Measurements from ENCODE around the gene ALDOA. TPM values are rescaled to one million over a fixed set of nuclear protein-coding genes. Genes with fewer than 3 reads are reported as not detected.

Gene ALDOA
- total RNA-seq, 8 experiments from 2014 or later, result 475 to 1,633 (median 1,146) TPM

GRCh38 chr16:30046588-30046987 is 19.0 kb upstream of the ALDOA start:
- 20 to 83% (median 83%) methylated on average over 1 of the region's 1 CpG; no CpG with 5 or more reads in 7 of the 10 experiments for WGBS, 10 experiments
- no peak overlapping the region for H3K27ac ChIP-seq
- ATAC-seq (replicated peaks in 6 of 8), result no peak
- H3K4me1 ChIP-seq (replicated peaks in 1 of 2), result no peaks in the 10 kb centered on the region
- in situ Hi-C loops (cut with MboI; ENCODE audit: low pct_unique_long_range_greater_than_20kb in 2 of 9, low sequenced_read_pairs in 9 of 9, unreplicated experiment in 9 of 9), result loop anchor here in 1 of 9 experiments (25.0 kb wide), 1 partner anchor 334 kb away; no protein-coding TSS in a partner anchor
- no peak overlapping the region for H3K4me3 ChIP-seq

- WGBS, 10 experiments, result 40 to 100% (median 90%) methylated on average over 1 to 5 of the region's 8 CpGs; no CpG with 5 or more reads in 4 of the 10 experiments
- Histone ChIP-seq H3K27ac (no peak overlapping the region), H3K4me3 (no peak overlapping the region), H3K4me1 (replicated peaks in 1 of 2) (peaks cover 7 to 13% of the 10 kb centered on the region in 2 donors)
- no peak for ATAC-seq (replicated peaks in 6 of 8)
- in situ Hi-C loops (cut with MboI; ENCODE audit: low pct_unique_long_range_greater_than_20kb in 2 of 9, low sequenced_read_pairs in 9 of 9, unreplicated experiment in 9 of 9), result loop anchor here in 1 of 9 experiments (25.0 kb wide), 1 partner anchor 338 kb away; no protein-coding TSS in a partner anchor
These were observed 15.7 kb upstream of the ALDOA start for GRCh38 chr16:30049871-30050270.

GRCh38 chr16:30051518-30051917 is 14.0 kb upstream of the ALDOA start:
- no peak overlapping the region for H3K4me3 ChIP-seq
- H3K27ac ChIP-seq, result no peak overlapping the region
- in situ Hi-C loops (cut with MboI; ENCODE audit: low pct_unique_long_range_greater_than_20kb in 2 of 9, low sequenced_read_pairs in 9 of 9, unreplicated experiment in 9 of 9), result no loop called here
- WGBS, 10 experiments, result 20 to 100% (median 83%) methylated on average over 1 to 3 of the region's 3 CpGs; no CpG with 5 or more reads in 2 of the 10 experiments
- ATAC-seq (replicated peaks in 6 of 8), result no peak
- peaks cover 9 to 16% of the 10 kb centered on the region in 2 donors for H3K4me1 ChIP-seq (replicated peaks in 1 of 2)

GRCh38 chr16:30052671-30053372 is 12.7 kb upstream of the ALDOA start:
- peaks cover 9 to 16% of the 10 kb centered on the region in 2 donors for H3K4me1 ChIP-seq (replicated peaks in 1 of 2)
- H3K27ac ChIP-seq, result peak overlapping the region in 1 of 2 donors; percentile 16
- ATAC-seq (replicated peaks in 6 of 8), result peak; percentile 85 to 91 (median 88)
- H3K4me3 ChIP-seq, result peak overlapping the region; percentile 53 to 78 (median 64)
- 0 to 73% (median 16%) methylated on average over 1 to 17 of the region's 58 CpGs; no CpG with 5 or more reads in 5 of the 10 experiments for WGBS, 10 experiments
- in situ Hi-C loops (cut with MboI; ENCODE audit: low pct_unique_long_range_greater_than_20kb in 2 of 9, low sequenced_read_pairs in 9 of 9, unreplicated experiment in 9 of 9), result no loop called here

- Histone ChIP-seq H3K27ac (no peak overlapping the region), H3K4me3 (peak overlapping the region; percentile 53 to 78 (median 64)), H3K4me1 (replicated peaks in 1 of 2) (peaks cover 9 to 16% of the 10 kb centered on the region in 2 donors)
- in situ Hi-C loops (cut with MboI; ENCODE audit: low pct_unique_long_range_greater_than_20kb in 2 of 9, low sequenced_read_pairs in 9 of 9, unreplicated experiment in 9 of 9), result no loop called here
- ATAC-seq (replicated peaks in 6 of 8), result peak; percentile 41 to 59 (median 48)
- 0 to 40% (median 1%) methylated on average over 1 to 7 of the region's 19 CpGs; no CpG with 5 or more reads in 2 of the 10 experiments for WGBS, 10 experiments
These were observed 12.1 kb upstream of the ALDOA start for GRCh38 chr16:30053376-30054015.

- WGBS, 10 experiments, result 40 to 88% (median 43%) methylated on average over 1 to 5 of the region's 8 CpGs; no CpG with 5 or more reads in 5 of the 10 experiments
- Histone ChIP-seq H3K4me3 (no peak overlapping the region), H3K4me1 (replicated peaks in 1 of 2) (peaks cover 9 to 16% of the 10 kb centered on the region in 2 donors), H3K27ac (peak overlapping the region in 1 of 2 donors; percentile 20)
- no peak for ATAC-seq (replicated peaks in 6 of 8)
- in situ Hi-C loops (cut with MboI; ENCODE audit: low pct_unique_long_range_greater_than_20kb in 2 of 9, low sequenced_read_pairs in 9 of 9, unreplicated experiment in 9 of 9), result no loop called here
These were observed 11.1 kb upstream of the ALDOA start for GRCh38 chr16:30054451-30054850.

GRCh38 chr16:30054959-30055553 is 10.5 kb upstream of the ALDOA start:
- ATAC-seq (replicated peaks in 6 of 8), result peak in 7 of 8 experiments; percentile 9 to 48 (median 34)
- in situ Hi-C loops (cut with MboI; ENCODE audit: low pct_unique_long_range_greater_than_20kb in 2 of 9, low sequenced_read_pairs in 9 of 9, unreplicated experiment in 9 of 9), result no loop called here
- Histone ChIP-seq H3K4me1 (replicated peaks in 1 of 2) (peaks cover 10 to 16% of the 10 kb centered on the region in 2 donors), H3K4me3 (no peak overlapping the region), H3K27ac (peak overlapping the region in 1 of 2 donors; percentile 20)
- 0 to 100% (median 35%) methylated on average over 1 to 5 of the region's 10 CpGs; no CpG with 5 or more reads in 2 of the 10 experiments for WGBS, 10 experiments

- peak overlapping the region in 1 of 2 donors; percentile 22 for H3K27ac ChIP-seq
- WGBS, 10 experiments, result 0 to 100% (median 81%) methylated on average over 1 to 4 of the region's 4 CpGs; no CpG with 5 or more reads in 1 of the 10 experiments
- H3K4me3 ChIP-seq, result no peak overlapping the region
- in situ Hi-C loops (cut with MboI; ENCODE audit: low pct_unique_long_range_greater_than_20kb in 2 of 9, low sequenced_read_pairs in 9 of 9, unreplicated experiment in 9 of 9), result no loop called here
- peaks cover 13 to 17% of the 10 kb centered on the region in 2 donors for H3K4me1 ChIP-seq (replicated peaks in 1 of 2)
- ATAC-seq (replicated peaks in 6 of 8), result no peak
These were observed 5.2 kb upstream of the ALDOA start for GRCh38 chr16:30060346-30060745.

- Histone ChIP-seq H3K4me1 (replicated peaks in 1 of 2) (peaks cover 13 to 17% of the 10 kb centered on the region in 2 donors), H3K4me3 (no peak overlapping the region), H3K27ac (peak overlapping the region; percentile 9 to 22)
- 29 to 100% (median 60%) methylated on average over 1 to 2 of the region's 2 CpGs; no CpG with 5 or more reads in 7 of the 10 experiments for WGBS, 10 experiments
- in situ Hi-C loops (cut with MboI; ENCODE audit: low pct_unique_long_range_greater_than_20kb in 2 of 9, low sequenced_read_pairs in 9 of 9, unreplicated experiment in 9 of 9), result no loop called here
- ATAC-seq (replicated peaks in 6 of 8), result no peak
These were observed 4.6 kb upstream of the ALDOA start for GRCh38 chr16:30060836-30061554.

GRCh38 chr16:30063278-30063892 is 2.2 kb upstream of the ALDOA start:
- 0 to 94% (median 77%) methylated on average over 1 to 6 of the region's 12 CpGs; no CpG with 5 or more reads in 2 of the 10 experiments for WGBS, 10 experiments
- ATAC-seq (replicated peaks in 6 of 8), result no peak
- peak overlapping the region; percentile 49 to 96 (median 87) for H3K4me3 ChIP-seq
- H3K27ac ChIP-seq, result peak overlapping the region; percentile 97
- H3K4me1 ChIP-seq (replicated peaks in 1 of 2), result peaks cover 27 to 30% of the 10 kb centered on the region in 2 donors
- in situ Hi-C loops (cut with MboI; ENCODE audit: low pct_unique_long_range_greater_than_20kb in 2 of 9, low sequenced_read_pairs in 9 of 9, unreplicated experiment in 9 of 9), result no loop called here

- 0 to 10% (median 7%) methylated on average over 2 to 6 of the region's 27 CpGs; no CpG with 5 or more reads in 7 of the 10 experiments for WGBS, 10 experiments
- peaks cover 30 to 33% of the 10 kb centered on the region in 2 donors for H3K4me1 ChIP-seq (replicated peaks in 1 of 2)
- peak overlapping the region; percentile 49 to 96 (median 87) for H3K4me3 ChIP-seq
- in situ Hi-C loops (cut with MboI; ENCODE audit: low pct_unique_long_range_greater_than_20kb in 2 of 9, low sequenced_read_pairs in 9 of 9, unreplicated experiment in 9 of 9), result no loop called here
- H3K27ac ChIP-seq, result peak overlapping the region; percentile 97
- peak in 7 of 8 experiments; percentile 1 to 48 (median 30) for ATAC-seq (replicated peaks in 6 of 8)
These were observed 1.4 kb upstream of the ALDOA start for GRCh38 chr16:30063893-30064728.

Measured in motor neuron (in vitro differentiated cells).